Stimulated activated CD4-positive, alpha-beta T cell treated with anti-CD3 and anti-CD28 coated beads, Interleukin-4, amount 100 ng/mL, for 48 hours (primary cell): ENCODE results near the gene CELSR2.
"Not testable (repeated sequence)": the region's sequence is repeated elsewhere in the genome, so short reads cannot be mapped to it uniquely, and the experiment has no call there.

ENCODE experiments used
- DNase-seq, 2 donors: peaks; one replicate each; pipeline ENCODE4 v3.0.0-alpha.2; 2020; ENCODE audit warnings: low read depth in 2 of 2

The CELSR2 gene

GRCh38 chr1:109248797-109249629 is at the start of gene CELSR2:
TSS of gene CELSR2 (plus strand) at chr1:109249539. CDS start at chr1:109250080, 541 bp downstream.
- peak; percentile 37 to 45 for DNase-seq

GRCh38 chr1:109199710-109200109 is 49.6 kb upstream of the CELSR2 start:
- no peak for DNase-seq

GRCh38 chr1:109201123-109201703 is 48.1 kb upstream of the CELSR2 start:
- DNase-seq: peak; percentile 62 to 78

- DNase-seq: no peak
Measured at GRCh38 chr1:109204484-109204883, 44.9 kb upstream of the CELSR2 start.

GRCh38 chr1:109206339-109206738 is 43.0 kb upstream of the CELSR2 start:
- DNase-seq: no peak

- no peak for DNase-seq
Measured at GRCh38 chr1:109207467-109208103, 41.8 kb upstream of the CELSR2 start.

- no peak for DNase-seq
Measured at GRCh38 chr1:109208394-109208793, 40.9 kb upstream of the CELSR2 start.

GRCh38 chr1:109208836-109209463 is 40.4 kb upstream of the CELSR2 start:
- no peak for DNase-seq

- no peak for DNase-seq
Measured at GRCh38 chr1:109210058-109210457, 39.3 kb upstream of the CELSR2 start.

GRCh38 chr1:109213345-109213823 is 36.0 kb upstream of the CELSR2 start:
- no peak for DNase-seq

- peak; percentile 80 to 81 for DNase-seq
Measured at GRCh38 chr1:109213824-109214693, 35.3 kb upstream of the CELSR2 start, which contains the start of gene SARS1. TSS of gene SARS1 (plus strand) at chr1:109213918. CDS start at chr1:109213993, 75 bp downstream.

- peak in 1 of 2 donors; percentile 28 for DNase-seq
Measured at GRCh38 chr1:109214695-109215623, 34.4 kb upstream of the CELSR2 start.

GRCh38 chr1:109216662-109217061 is 32.7 kb upstream of the CELSR2 start:
- DNase-seq: no peak

GRCh38 chr1:109218516-109218915 is 30.8 kb upstream of the CELSR2 start:
- no peak for DNase-seq

- not testable (repeated sequence) for DNase-seq
Measured at GRCh38 chr1:109221201-109221600, 28.1 kb upstream of the CELSR2 start.

- no peak for DNase-seq
Measured at GRCh38 chr1:109225308-109225707, 24.0 kb upstream of the CELSR2 start.

GRCh38 chr1:109225711-109226445 is 23.5 kb upstream of the CELSR2 start:
- DNase-seq: no peak

- no peak for DNase-seq
Measured at GRCh38 chr1:109228167-109228566, 21.2 kb upstream of the CELSR2 start.

- DNase-seq: no peak
Measured at GRCh38 chr1:109229531-109230127, 19.7 kb upstream of the CELSR2 start.
